ENCODE data around the gene SLF2.

DNA sequence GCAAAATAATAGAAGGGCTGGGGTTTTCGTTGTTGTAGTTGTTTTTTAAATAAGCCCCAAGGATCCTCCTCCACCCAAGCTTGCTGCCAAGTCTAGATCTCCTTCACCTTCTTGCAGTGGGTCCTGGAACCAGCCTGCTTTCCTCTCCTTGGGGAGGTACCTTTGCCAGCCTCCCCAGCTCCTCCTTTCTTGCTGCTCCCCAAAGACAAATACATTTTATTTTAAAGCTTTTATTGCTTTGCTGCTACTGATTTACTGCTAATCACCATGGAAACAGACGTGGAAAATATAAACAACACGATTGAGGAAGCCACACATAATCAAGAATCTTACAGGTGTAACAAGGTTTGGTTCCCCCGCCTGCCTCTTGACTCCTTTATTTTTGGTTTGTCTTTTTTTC, 17.4 kb upstream of the SLF2 start:
- TF ChIP-seq, protein P1, sequence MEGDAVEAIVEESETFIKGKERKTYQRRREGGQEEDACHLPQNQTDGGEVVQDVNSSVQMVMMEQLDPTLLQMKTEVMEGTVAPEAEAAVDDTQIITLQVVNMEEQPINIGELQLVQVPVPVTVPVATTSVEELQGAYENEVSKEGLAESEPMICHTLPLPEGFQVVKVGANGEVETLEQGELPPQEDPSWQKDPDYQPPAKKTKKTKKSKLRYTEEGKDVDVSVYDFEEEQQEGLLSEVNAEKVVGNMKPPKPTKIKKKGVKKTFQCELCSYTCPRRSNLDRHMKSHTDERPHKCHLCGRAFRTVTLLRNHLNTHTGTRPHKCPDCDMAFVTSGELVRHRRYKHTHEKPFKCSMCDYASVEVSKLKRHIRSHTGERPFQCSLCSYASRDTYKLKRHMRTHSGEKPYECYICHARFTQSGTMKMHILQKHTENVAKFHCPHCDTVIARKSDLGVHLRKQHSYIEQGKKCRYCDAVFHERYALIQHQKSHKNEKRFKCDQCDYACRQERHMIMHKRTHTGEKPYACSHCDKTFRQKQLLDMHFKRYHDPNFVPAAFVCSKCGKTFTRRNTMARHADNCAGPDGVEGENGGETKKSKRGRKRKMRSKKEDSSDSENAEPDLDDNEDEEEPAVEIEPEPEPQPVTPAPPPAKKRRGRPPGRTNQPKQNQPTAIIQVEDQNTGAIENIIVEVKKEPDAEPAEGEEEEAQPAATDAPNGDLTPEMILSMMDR (IDR thresholded peaks at IDR 0.05 in 4 of 5, conservative IDR thresholded peaks at IDR 0.05 in 1 of 5), result no peak
- TF ChIP-seq POLR2A (IDR thresholded peaks at IDR 0.05), result no peak
